GM12875 (cell line): ENCODE data around the gene ARFRP1.

ENCODE experiments used
- H3K4me3 ChIP-seq: one replicate; pipeline ENCODE4 v1.5.1; 2011; ENCODE audit warnings: low read depth, low read length, control low read depth
- CTCF ChIP-seq: IDR thresholded peaks from 2 replicates; pipeline ENCODE4 v1.5.1; 2011; ENCODE audit warnings: low read depth, mild to moderate bottlenecking, control low read depth, inconsistent platforms, low read length, moderate library complexity, borderline replicate concordance; ENCODE audit not compliant: insufficient read depth

Gene ARFRP1

GRCh38 chr20:63658749-63659187, 49.0 kb downstream of the ARFRP1 start:
- no peak for TF ChIP-seq CTCF
- H3K4me3 ChIP-seq, result peak overlapping the region; percentile 59

- peak within 1 kb of the TSS; percentile 59 for H3K4me3 ChIP-seq
- no peak for TF ChIP-seq CTCF
Measured at GRCh38 chr20:63657937-63658748, 49.6 kb downstream of the ARFRP1 start, which contains the start of gene RTEL1. Gene RTEL1, plus strand, starts transcription at chr20:63658312. Its CDS starts 1,091 bp downstream, at chr20:63659403.

GRCh38 chr20:63657260-63657936, 50.4 kb downstream of the ARFRP1 start:
- TF ChIP-seq CTCF, result no peak
- no peak overlapping the region for H3K4me3 ChIP-seq

- H3K4me3 ChIP-seq, result no peak overlapping the region
- TF ChIP-seq CTCF, result no peak
Measured at GRCh38 chr20:63656451-63656850, 51.3 kb downstream of the ARFRP1 start.

- no peak overlapping the region for H3K4me3 ChIP-seq
- TF ChIP-seq CTCF, result no peak
Measured at GRCh38 chr20:63655249-63655648, 52.5 kb downstream of the ARFRP1 start.

- H3K4me3 ChIP-seq, result no peak overlapping the region
- TF ChIP-seq CTCF, result no peak
Measured at GRCh38 chr20:63653974-63654668, 53.7 kb downstream of the ARFRP1 start.
